Colonic mucosa (tissue), 4 donors: ENCODE results near the gene TRIM7. TPM values are rescaled to one million over a fixed set of nuclear protein-coding genes. Genes with fewer than 3 reads are reported as not detected.
A peak's percentile ranks its signal among the peaks of the same experiment; 100 is the strongest.
"Not testable (repeated sequence)": the region's sequence is repeated elsewhere in the genome, so short reads cannot be mapped to it uniquely, and the experiment has no call there.

Experiments
- DNase-seq: peaks from one replicate; pipeline ENCODE4 v3.0.0-alpha.2; 2020
- H3K27ac ChIP-seq: fragments of 200-600 bp; one replicate; pipeline ENCODE4 v1.8.0; 2021
- H3K27me3 ChIP-seq: fragments of 200-600 bp; one replicate; pipeline ENCODE4 v1.8.0; 2021
- H3K36me3 ChIP-seq: fragments of 200-600 bp; one replicate; pipeline ENCODE4 v1.8.0; 2021
- H3K4me1 ChIP-seq: fragments of 200-600 bp; one replicate; pipeline ENCODE4 v1.8.0; 2021; ENCODE audit warnings: mild to moderate bottlenecking
- H3K4me3 ChIP-seq: fragments of 200-600 bp; one replicate; pipeline ENCODE4 v1.8.0; 2021
- H3K9ac ChIP-seq, 2 donors: one replicate each; pipeline ENCODE4 v1.7.0; 2013; ENCODE audit warnings: control low read depth in 2 of 2, low read depth in 2 of 2, low read length in 2 of 2
- H3K9me3 ChIP-seq: fragments of 200-600 bp; one replicate; pipeline ENCODE4 v1.8.0; 2021
- intact Hi-C: fragments of 100-400 bp; cut with DNase I; formaldehyde crosslinking; loops from one replicate; pipeline ENCODE4 v1.14.1; 2022
- total RNA-seq, 2 donors: library from RNA; stranded (reverse); fragmentation: NEBNext Ultra II Directional in 1 of 2; extraction: Animal tissue kit (Norgen Biotek cat#: 25700) in 1 of 2; gene quantifications; one replicate each; pipeline ENCODE4 v1.2.1, GENCODE V29; 2021
- TF ChIP-seq, protein P1 (sequence below): fragments of 200-600 bp; IDR thresholded peaks from one replicate; pipeline ENCODE4 v1.8.0; 2022; ENCODE audit warnings: antibody characterized with exemption, mild to moderate bottlenecking
- donor health status: healthy.
- donor health status: DM: no; HTN: no; CAD: no.
- donor health status: DM: no; HTN: no; CAD: no.

The TRIM7 gene
- total RNA-seq, 2 donors from 2014 or later = 6.8 to 8.7 TPM

DNA sequence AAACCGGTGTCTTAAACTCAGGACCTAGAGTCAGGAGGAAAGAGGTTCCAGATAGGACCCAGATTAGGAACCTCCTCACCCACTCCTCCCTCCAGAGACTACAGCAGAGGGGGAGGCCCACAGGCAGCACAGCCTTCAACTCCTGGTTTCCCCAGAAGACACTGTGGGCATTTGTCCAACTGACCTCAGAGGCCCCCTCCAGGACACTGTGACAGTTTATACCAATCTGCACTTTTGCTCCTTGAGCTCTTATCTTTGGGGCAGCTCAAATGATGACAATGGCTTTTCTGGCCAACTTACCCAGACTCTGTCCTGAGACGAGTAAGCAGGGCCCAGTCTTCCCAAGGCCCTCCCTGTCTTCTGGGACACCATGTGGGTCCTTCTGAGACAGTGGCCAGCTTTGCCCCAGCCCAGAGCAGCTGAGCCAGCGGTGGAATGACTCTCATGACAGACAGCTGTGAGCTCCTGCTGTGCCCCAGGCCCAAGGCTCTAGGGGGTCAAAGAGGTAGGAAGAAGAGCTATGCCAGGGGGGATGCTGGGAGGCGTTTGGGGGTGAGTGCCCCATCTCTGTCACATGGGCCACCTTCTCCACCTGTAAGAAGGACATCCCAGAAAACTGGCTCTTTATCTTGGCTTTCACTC, 43.3 kb downstream of the TRIM7 start:
- Histone ChIP-seq H3K36me3 (no peaks in the 10 kb centered on the region), H3K27ac (no peak overlapping the region), H3K9ac (no peak overlapping the region), H3K4me3 (no peak overlapping the region), H3K9me3 (no peaks in the 10 kb centered on the region), H3K27me3 (peaks cover 8% of the 10 kb centered on the region), H3K4me1 (no peaks in the 10 kb centered on the region)
- TF ChIP-seq, protein P1, sequence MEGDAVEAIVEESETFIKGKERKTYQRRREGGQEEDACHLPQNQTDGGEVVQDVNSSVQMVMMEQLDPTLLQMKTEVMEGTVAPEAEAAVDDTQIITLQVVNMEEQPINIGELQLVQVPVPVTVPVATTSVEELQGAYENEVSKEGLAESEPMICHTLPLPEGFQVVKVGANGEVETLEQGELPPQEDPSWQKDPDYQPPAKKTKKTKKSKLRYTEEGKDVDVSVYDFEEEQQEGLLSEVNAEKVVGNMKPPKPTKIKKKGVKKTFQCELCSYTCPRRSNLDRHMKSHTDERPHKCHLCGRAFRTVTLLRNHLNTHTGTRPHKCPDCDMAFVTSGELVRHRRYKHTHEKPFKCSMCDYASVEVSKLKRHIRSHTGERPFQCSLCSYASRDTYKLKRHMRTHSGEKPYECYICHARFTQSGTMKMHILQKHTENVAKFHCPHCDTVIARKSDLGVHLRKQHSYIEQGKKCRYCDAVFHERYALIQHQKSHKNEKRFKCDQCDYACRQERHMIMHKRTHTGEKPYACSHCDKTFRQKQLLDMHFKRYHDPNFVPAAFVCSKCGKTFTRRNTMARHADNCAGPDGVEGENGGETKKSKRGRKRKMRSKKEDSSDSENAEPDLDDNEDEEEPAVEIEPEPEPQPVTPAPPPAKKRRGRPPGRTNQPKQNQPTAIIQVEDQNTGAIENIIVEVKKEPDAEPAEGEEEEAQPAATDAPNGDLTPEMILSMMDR = no peak
- intact Hi-C loops = loop anchor here (10.0 kb wide), 1 partner anchor 377 kb away; no protein-coding TSS in a partner anchor
- no peak for DNase-seq

DNA sequence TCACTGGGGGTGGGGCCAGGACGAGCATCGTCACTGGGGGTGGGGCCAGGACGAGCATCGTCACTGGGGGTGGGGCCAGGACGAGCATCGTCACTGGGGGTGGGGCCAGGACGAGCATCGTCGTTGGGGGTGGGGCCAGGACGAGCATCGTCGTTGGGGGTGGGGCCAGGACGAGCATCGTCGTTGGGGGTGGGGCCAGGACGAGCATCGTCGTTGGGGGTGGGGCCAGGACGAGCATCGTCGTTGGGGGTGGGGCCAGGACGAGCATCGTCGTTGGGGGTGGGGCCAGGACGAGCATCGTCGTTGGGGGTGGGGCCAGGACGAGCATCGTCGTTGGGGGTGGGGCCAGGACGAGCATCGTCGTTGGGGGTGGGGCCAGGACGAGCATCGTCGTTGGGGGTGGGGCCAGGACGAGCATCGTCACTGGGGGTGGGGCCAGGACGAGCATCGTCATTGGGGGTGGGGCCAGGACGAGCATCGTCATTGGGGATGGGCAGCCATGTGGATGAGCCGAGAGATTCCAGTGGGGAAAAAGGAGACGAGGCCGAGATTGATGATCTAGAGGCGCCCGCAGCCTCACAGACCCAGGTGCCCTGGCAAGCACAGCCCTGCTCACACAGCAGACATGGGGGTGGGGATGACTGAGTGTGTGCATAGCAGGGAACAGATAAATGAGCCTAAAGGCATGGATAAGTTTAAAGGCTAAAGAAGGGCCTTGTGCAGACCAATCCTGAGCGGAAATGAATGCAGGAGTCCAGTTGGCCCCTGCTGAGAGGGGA, 44.1 kb downstream of the TRIM7 start:
- DNase-seq, H3K27me3 ChIP-seq, H3K4me1 ChIP-seq, H3K36me3 ChIP-seq, H3K9ac ChIP-seq, H3K27ac ChIP-seq, H3K9me3 ChIP-seq, H3K4me3 ChIP-seq: not testable (repeated sequence)
- intact Hi-C loops = loop anchor here (10.0 kb wide), 1 partner anchor 376 kb away; no protein-coding TSS in a partner anchor

DNA sequence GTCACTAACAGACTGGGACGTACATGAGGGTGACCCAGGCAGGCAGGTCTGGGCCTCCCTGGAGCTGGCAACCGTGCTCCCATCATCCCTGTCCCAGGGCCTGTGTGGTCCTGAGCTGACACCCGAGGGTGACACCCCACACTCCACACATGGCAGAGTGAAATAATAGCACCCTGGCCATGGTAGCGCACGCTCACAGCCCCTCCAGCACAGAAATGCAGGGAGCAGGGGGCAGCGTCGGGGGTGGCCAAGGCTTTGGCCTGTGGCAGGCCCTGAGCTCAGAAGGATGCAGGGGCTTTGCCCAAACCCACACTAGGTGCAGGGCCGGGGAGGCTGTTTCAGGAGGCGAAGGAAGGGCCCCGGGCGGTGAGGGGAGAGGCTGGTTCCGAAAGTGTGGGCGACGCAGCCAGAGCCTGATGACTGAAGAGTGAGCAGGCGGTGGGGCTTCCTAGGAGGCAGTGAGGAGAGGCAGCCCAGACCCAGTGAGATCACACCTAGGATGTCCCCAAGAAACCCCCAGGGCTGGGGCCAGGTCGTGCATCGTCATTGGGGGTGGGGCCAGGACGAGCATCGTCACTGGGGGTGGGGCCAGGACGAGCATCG, 44.7 kb downstream of the TRIM7 start:
- Histone ChIP-seq H3K36me3 (no peaks in the 10 kb centered on the region), H3K4me3 (no peak overlapping the region), H3K9ac (no peak overlapping the region), H3K27ac (no peak overlapping the region), H3K4me1 (no peaks in the 10 kb centered on the region), H3K27me3 (no peaks in the 10 kb centered on the region), H3K9me3 (no peaks in the 10 kb centered on the region)
- TF ChIP-seq, protein P1 = no peak
- DNase-seq = no peak
- intact Hi-C loops = loop anchor here (10.0 kb wide), 1 partner anchor 375 kb away; no protein-coding TSS in a partner anchor

DNA sequence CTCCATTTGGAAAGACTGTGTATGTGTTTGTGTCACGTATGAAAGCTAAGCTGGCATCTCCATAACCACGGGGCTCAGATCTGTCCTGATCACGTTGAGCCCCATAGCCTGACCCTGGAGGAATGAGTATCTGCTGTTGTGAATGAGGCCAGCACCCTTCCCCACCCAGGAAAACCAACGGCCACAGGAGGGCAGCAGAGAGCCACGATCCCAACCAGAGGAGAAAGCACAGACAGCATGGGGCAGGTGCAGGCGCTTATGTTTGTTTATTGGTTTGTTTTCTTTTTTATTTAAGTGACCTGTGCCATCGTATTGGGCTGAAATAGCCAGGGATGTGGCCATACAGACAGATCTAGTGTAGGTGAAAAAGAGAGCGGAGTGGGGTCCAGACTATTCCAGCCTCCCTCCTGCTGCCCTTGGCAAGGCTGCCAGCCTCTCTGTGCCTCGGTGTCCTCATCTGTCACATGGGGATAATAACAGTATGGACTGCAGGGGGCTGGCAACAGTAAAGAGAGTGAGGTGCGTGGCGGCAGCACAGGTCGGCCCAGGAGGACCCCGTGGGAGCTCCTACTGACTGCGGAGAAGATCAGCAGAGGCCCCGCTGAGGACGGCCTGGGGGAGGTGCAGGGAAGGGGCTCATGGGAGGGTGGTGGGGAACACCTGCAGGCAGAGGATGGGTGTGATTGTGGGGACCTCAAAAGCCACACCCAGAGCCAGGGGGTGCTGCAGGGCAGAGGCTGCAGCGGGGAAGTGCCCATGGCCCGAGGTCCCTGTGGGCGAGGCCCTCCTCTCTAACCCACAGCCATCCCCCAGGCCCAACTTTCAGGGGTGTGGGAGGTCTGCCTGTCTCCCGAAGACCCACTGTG, 45.5 kb downstream of the TRIM7 start:
- Histone ChIP-seq H3K27me3 (no peaks in the 10 kb centered on the region), H3K27ac (no peak overlapping the region), H3K9ac (no peak overlapping the region), H3K4me3 (no peak overlapping the region), H3K36me3 (no peaks in the 10 kb centered on the region), H3K9me3 (no peaks in the 10 kb centered on the region), H3K4me1 (no peaks in the 10 kb centered on the region)
- DNase-seq = peak; percentile 94
- TF ChIP-seq, protein P1 = peak; percentile 89
- intact Hi-C loops = loop anchor here (10.0 kb wide), 2 partner anchors 285 to 375 kb away; no protein-coding TSS in a partner anchor

DNA sequence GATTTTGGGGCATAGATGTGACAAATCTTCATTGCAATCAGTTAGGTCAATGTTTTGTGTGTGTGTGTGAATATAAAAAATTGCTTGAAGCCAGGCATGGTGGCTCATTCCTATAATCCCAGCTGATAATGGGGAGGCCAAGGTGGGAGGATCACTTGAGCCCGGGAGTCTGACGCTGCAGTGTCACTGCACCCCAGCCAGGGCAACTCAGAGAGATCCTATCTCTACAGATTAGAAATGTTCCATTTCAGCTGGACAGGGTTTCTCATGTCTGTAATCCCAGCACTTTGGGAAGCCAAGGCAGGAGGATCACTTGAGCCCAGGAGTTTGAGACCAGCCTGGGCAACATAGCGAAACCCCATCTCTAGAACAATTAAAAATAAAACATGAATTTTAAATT, 46.1 kb downstream of the TRIM7 start:
- TF ChIP-seq, protein P1 = no peak
- no peaks in the 10 kb centered on the region for H3K36me3 ChIP-seq
- no peak overlapping the region for H3K4me3 ChIP-seq
- DNase-seq = no peak
- no peaks in the 10 kb centered on the region for H3K27me3 ChIP-seq
- H3K9ac ChIP-seq = no peak overlapping the region
- no peaks in the 10 kb centered on the region for H3K4me1 ChIP-seq
- no peak overlapping the region for H3K27ac ChIP-seq
- intact Hi-C loops = loop anchor here (10.0 kb wide), 1 partner anchor 284 kb away; no protein-coding TSS in a partner anchor
- H3K9me3 ChIP-seq = no peaks in the 10 kb centered on the region
